ENCODE results near the gene UBE2E2.

The UBE2E2 gene

DNA sequence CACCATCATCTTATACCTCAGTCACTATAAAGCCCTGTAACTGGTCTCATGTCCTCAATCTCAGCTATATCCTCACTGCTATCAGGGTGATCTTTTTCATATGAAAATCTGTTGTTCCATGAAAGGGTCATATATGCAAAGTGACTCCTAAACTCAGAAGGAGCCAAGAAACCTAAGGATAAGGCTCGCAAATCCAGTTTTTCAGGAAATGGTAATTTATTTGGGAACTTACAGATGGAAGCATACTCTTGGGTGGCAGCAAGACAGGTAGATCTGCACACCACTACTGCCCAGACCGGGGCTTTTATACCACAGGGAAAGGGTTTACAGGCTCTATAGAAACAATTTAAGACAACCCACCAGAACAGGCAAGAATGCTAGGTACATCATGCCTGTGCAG lies 272.3 kb downstream of the UBE2E2 start:
- H3K36me3 ChIP-seq (ENCODE audit: control insufficient read depth, insufficient read depth, low read length), result no peaks in the 10 kb centered on the region
- H3K27me3 ChIP-seq (ENCODE audit: control insufficient read depth, insufficient read depth, low read length), result no peaks in the 10 kb centered on the region
- no peak overlapping the region for H3K27ac ChIP-seq (ENCODE audit: low read depth, low read length)
- H3K9ac ChIP-seq (ENCODE audit: low read length), result no peak overlapping the region
- no peaks in the 10 kb centered on the region for H3K4me1 ChIP-seq (ENCODE audit: control insufficient read depth, insufficient read depth, low read length)
- H3K4me3 ChIP-seq (ENCODE audit: low read length), result no peak overlapping the region

- H3K36me3 ChIP-seq (ENCODE audit: control insufficient read depth, insufficient read depth, low read length), result no peaks in the 10 kb centered on the region
- no peak overlapping the region for H3K27ac ChIP-seq (ENCODE audit: low read depth, low read length)
- H3K9ac ChIP-seq (ENCODE audit: low read length), result no peak overlapping the region
- peaks cover 3% of the 10 kb centered on the region for H3K4me1 ChIP-seq (ENCODE audit: control insufficient read depth, insufficient read depth, low read length)
- H3K27me3 ChIP-seq (ENCODE audit: control insufficient read depth, insufficient read depth, low read length), result no peaks in the 10 kb centered on the region
- no peak overlapping the region for H3K4me3 ChIP-seq (ENCODE audit: low read length)
Observed at GRCh38 chr3:23479026-23479425, 275.9 kb downstream of the UBE2E2 start.

- H3K27ac ChIP-seq (ENCODE audit: low read depth, low read length), result no peak overlapping the region
- H3K4me3 ChIP-seq (ENCODE audit: low read length), result no peak overlapping the region
- no peak overlapping the region for H3K9ac ChIP-seq (ENCODE audit: low read length)
- no peaks in the 10 kb centered on the region for H3K27me3 ChIP-seq (ENCODE audit: control insufficient read depth, insufficient read depth, low read length)
- peaks cover 3% of the 10 kb centered on the region for H3K4me1 ChIP-seq (ENCODE audit: control insufficient read depth, insufficient read depth, low read length)
- H3K36me3 ChIP-seq (ENCODE audit: control insufficient read depth, insufficient read depth, low read length), result no peaks in the 10 kb centered on the region
Observed at GRCh38 chr3:23479615-23480328, 276.6 kb downstream of the UBE2E2 start.

DNA sequence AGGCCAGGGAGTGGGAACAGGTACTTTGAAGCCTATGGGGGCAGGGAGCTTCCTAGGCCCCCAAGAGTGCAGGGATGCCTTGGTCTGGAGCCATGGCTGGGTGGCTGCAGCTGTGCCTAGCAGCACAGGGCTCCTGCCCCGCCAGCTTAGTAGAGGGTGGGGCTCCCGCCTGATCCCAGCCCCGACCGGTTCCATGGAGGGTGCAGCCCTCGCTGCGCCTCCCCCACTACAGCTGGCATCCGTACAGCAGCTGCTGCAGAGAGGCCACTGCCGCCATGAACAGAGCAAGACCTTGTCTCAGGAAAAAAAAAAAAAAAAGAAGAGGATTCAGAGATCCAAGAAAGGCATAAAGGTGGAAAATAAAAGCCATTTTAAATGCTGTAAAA lies 277.2 kb downstream of the UBE2E2 start:
- H3K4me3 ChIP-seq (ENCODE audit: low read length), result no peak overlapping the region
- H3K9ac ChIP-seq (ENCODE audit: low read length), result no peak overlapping the region
- no peak overlapping the region for H3K27ac ChIP-seq (ENCODE audit: low read depth, low read length)

DNA sequence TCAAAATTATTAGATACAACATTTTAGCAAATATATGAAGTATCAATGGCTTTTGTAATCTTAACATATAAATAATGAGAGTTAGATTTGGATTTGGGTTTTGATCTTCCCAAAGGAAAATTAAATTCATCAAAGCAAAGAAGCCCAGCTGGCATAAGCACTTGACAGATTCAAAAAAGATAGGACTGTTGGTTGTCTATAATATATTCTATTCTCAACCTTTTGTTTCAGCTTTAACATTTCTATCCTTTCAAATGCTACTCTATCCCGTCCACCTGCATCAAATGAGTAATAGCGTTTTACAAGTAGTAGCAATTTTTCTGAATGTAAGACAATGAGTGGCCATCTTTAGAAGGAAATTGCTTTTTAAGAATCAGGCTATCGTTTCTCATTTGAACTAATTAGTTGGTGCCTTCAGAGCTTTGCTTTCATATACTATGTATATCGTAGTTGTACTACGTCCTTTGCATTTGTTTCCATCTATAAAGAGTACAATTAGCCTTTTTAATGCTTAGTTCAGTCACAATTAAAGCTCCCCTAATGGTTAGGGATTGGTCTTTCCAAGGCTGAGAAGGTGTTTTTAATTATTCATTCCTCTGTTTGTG lies 278.0 kb downstream of the UBE2E2 start:
- H3K27me3 ChIP-seq (ENCODE audit: control insufficient read depth, insufficient read depth, low read length), result no peaks in the 10 kb centered on the region
- no peak overlapping the region for H3K4me3 ChIP-seq (ENCODE audit: low read length)
- H3K4me1 ChIP-seq (ENCODE audit: control insufficient read depth, insufficient read depth, low read length), result peaks cover 3% of the 10 kb centered on the region
- H3K27ac ChIP-seq (ENCODE audit: low read depth, low read length), result no peak overlapping the region
- no peaks in the 10 kb centered on the region for H3K36me3 ChIP-seq (ENCODE audit: control insufficient read depth, insufficient read depth, low read length)
- H3K9ac ChIP-seq (ENCODE audit: low read length), result no peak overlapping the region

More for the DNA sequence above, 277.2 kb downstream of the UBE2E2 start:
- no peaks in the 10 kb centered on the region for H3K36me3 ChIP-seq (ENCODE audit: control insufficient read depth, insufficient read depth, low read length)
- peaks cover 3% of the 10 kb centered on the region for H3K4me1 ChIP-seq (ENCODE audit: control insufficient read depth, insufficient read depth, low read length)
- no peaks in the 10 kb centered on the region for H3K27me3 ChIP-seq (ENCODE audit: control insufficient read depth, insufficient read depth, low read length)

DNA sequence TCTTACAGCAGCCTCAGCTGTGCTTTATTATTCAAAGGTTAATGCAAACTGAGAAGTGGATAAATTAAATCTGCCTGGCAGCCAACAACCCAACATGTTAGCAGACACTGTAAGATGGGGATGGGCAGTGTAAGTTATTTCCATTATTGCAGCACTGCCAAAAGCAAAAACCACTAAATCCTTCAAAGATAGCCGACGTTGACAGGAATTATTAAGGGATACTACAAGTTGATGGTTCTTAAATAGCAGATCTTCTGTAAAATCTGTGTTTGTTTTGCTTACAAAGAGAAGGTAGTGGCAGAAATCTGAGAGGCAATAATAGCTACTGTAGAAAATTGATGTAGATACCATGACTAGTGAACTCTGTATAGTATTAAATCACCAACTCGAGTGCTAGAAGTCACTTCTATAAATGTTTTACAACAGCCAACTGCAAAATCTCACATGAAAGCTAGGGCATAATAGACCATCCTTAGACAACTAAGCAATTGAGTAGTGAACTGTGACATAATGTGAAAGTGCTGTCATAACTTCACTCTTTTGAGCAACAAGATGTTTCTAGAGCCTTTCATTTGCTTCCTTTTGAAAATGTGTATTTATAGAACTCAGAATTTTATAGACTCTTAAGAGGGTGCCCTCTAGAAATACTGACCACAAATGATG lies 278.6 kb downstream of the UBE2E2 start:
- Histone ChIP-seq H3K4me3 (ENCODE audit: low read length) (no peak overlapping the region), H3K27ac (ENCODE audit: low read depth, low read length) (no peak overlapping the region), H3K27me3 (ENCODE audit: control insufficient read depth, insufficient read depth, low read length) (no peaks in the 10 kb centered on the region), H3K9ac (ENCODE audit: low read length) (no peak overlapping the region), H3K4me1 (ENCODE audit: control insufficient read depth, insufficient read depth, low read length) (peaks cover 3% of the 10 kb centered on the region), H3K36me3 (ENCODE audit: control insufficient read depth, insufficient read depth, low read length) (no peaks in the 10 kb centered on the region)

GRCh38 chr3:23484386-23484785 lies 281.3 kb downstream of the UBE2E2 start:
- Histone ChIP-seq H3K27me3 (ENCODE audit: control insufficient read depth, insufficient read depth, low read length) (no peaks in the 10 kb centered on the region), H3K4me1 (ENCODE audit: control insufficient read depth, insufficient read depth, low read length) (peaks cover 3% of the 10 kb centered on the region), H3K27ac (ENCODE audit: low read depth, low read length) (no peak overlapping the region), H3K36me3 (ENCODE audit: control insufficient read depth, insufficient read depth, low read length) (no peaks in the 10 kb centered on the region), H3K4me3 (ENCODE audit: low read length) (no peak overlapping the region), H3K9ac (ENCODE audit: low read length) (no peak overlapping the region)

DNA sequence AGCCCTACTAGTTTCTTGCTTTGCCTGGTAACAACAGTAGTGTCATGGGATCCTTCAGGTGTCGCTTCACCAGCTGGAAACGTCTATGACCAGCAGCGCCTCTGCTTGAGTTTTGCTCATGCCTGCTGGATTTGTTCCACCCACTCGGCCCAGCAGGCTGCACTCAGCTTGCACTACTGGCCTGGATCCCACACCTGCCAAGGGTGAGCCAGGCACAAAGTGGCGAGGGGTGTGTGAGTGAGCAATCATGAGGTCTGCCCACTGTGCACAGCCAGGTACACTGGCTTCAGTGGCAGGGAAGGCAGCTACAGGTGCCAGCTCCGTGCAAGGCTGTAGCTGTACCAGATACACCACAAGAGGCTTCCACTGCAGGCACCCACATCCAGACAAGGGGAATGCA lies 282.8 kb downstream of the UBE2E2 start:
- no peaks in the 10 kb centered on the region for H3K36me3 ChIP-seq (ENCODE audit: control insufficient read depth, insufficient read depth, low read length)
- H3K27ac ChIP-seq (ENCODE audit: low read depth, low read length), result no peak overlapping the region
- H3K4me1 ChIP-seq (ENCODE audit: control insufficient read depth, insufficient read depth, low read length), result peaks cover 3% of the 10 kb centered on the region
- no peak overlapping the region for H3K9ac ChIP-seq (ENCODE audit: low read length)
- no peak overlapping the region for H3K4me3 ChIP-seq (ENCODE audit: low read length)
- H3K27me3 ChIP-seq (ENCODE audit: control insufficient read depth, insufficient read depth, low read length), result no peaks in the 10 kb centered on the region

GRCh38 chr3:23487015-23487414 lies 283.9 kb downstream of the UBE2E2 start:
- Histone ChIP-seq H3K4me1 (ENCODE audit: control insufficient read depth, insufficient read depth, low read length) (no peaks in the 10 kb centered on the region), H3K36me3 (ENCODE audit: control insufficient read depth, insufficient read depth, low read length) (no peaks in the 10 kb centered on the region), H3K27me3 (ENCODE audit: control insufficient read depth, insufficient read depth, low read length) (no peaks in the 10 kb centered on the region), H3K9ac (ENCODE audit: low read length) (no peak overlapping the region), H3K27ac (ENCODE audit: low read depth, low read length) (no peak overlapping the region), H3K4me3 (ENCODE audit: low read length) (no peak overlapping the region)

DNA sequence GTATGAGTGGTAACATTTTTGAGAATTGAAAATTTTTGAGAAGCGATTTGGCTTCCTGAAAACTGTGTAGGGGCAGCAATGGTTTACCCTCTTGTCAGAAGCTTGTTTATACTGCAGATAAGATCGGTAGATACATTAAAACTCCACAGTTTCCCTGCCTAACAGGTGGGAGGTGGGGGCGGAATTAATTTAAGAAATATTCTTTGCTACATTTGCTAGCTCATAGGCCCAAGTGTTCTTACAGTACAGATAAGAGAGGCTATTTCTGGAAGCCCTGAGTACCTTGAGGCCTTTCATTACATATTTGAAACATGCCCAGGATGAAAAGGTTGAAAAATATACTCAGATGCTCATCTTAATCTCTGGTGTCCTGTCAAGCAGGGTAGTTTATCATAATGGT lies 285.5 kb downstream of the UBE2E2 start:
- no peaks in the 10 kb centered on the region for H3K36me3 ChIP-seq (ENCODE audit: control insufficient read depth, insufficient read depth, low read length)
- H3K4me1 ChIP-seq (ENCODE audit: control insufficient read depth, insufficient read depth, low read length), result no peaks in the 10 kb centered on the region
- no peak overlapping the region for H3K9ac ChIP-seq (ENCODE audit: low read length)
- H3K27ac ChIP-seq (ENCODE audit: low read depth, low read length), result no peak overlapping the region
- H3K4me3 ChIP-seq (ENCODE audit: low read length), result no peak overlapping the region
- no peaks in the 10 kb centered on the region for H3K27me3 ChIP-seq (ENCODE audit: control insufficient read depth, insufficient read depth, low read length)

DNA sequence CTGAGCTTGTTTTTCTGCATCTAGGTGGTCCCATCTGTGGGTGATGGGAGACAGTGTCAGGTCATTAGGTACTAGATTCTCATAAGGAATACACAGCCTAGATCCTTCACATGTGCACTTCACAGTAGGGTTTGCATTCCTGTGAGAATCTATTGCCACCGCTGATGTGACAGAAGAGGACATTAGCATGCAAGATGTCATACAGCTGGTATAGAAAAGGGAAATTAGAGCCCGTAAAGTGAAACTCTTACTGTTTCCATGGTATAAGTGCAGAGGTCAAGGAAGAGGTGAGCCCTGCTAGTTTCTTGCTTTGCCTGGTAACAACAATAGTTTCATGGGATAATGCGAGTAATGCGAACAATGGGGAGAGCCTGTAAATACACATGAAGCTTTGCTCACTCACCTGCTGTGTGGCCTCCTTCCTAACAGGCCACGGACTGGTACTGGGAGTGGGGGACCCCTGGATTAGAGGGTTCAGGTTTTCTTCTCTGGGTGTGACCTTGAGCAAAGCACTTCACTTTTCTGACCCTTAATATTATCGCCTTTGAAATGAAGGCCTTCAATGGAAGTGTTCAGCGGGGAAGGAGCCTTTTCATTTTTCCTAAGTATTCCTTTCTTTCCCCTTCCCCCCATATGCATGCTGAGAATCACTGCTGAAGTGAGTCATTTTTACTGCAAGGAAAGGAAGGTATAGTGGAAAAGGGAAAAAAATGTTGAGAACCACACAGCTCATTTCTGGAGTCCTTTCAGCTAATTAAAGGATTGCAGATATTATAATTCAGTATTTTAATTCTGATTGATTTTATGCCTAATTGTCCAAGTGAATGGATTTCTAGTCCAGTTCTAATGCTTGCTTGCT lies 286.4 kb downstream of the UBE2E2 start:
- Histone ChIP-seq H3K36me3 (ENCODE audit: control insufficient read depth, insufficient read depth, low read length) (no peaks in the 10 kb centered on the region), H3K9ac (ENCODE audit: low read length) (no peak overlapping the region), H3K27me3 (ENCODE audit: control insufficient read depth, insufficient read depth, low read length) (no peaks in the 10 kb centered on the region), H3K27ac (ENCODE audit: low read depth, low read length) (no peak overlapping the region), H3K4me1 (ENCODE audit: control insufficient read depth, insufficient read depth, low read length) (no peaks in the 10 kb centered on the region), H3K4me3 (ENCODE audit: low read length) (no peak overlapping the region)

DNA sequence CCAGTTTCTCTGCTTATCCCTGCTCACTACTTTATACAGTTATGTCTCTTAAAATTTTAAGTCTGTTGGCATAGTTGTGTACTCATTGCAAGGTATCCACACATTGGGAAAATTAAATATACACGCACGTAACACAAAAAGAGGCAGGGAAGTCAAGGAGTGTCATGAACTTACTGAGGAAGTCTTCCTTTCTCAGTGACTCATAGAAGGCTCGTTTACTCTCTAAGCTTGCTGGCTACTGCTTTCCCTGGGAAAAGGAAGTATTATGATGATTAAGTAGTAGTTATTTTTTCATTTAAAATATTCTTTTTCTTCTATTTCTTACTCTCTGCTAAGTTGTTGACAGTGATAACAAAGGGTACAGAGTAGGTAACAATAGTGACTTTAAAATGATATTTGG lies 287.3 kb downstream of the UBE2E2 start:
- Histone ChIP-seq H3K27ac (ENCODE audit: low read depth, low read length) (no peak overlapping the region), H3K9ac (ENCODE audit: low read length) (no peak overlapping the region), H3K36me3 (ENCODE audit: control insufficient read depth, insufficient read depth, low read length) (no peaks in the 10 kb centered on the region), H3K4me3 (ENCODE audit: low read length) (no peak overlapping the region), H3K27me3 (ENCODE audit: control insufficient read depth, insufficient read depth, low read length) (no peaks in the 10 kb centered on the region), H3K4me1 (ENCODE audit: control insufficient read depth, insufficient read depth, low read length) (no peaks in the 10 kb centered on the region)

Data from rectal smooth muscle tissue (tissue), 1 donor.